OCI-LY7 (cell line): ENCODE data around the gene ATXN1. TPM values are rescaled to one million over a fixed set of nuclear protein-coding genes. Genes with fewer than 3 reads are reported as not detected.
"Not testable (repeated sequence)": the region's sequence is repeated elsewhere in the genome, so short reads cannot be mapped to it uniquely, and the experiment has no call there.

Experiments
- BruUV-seq: library from RNA; stranded (reverse); fragments of 400-500 nt; replicated peaks from 2 replicates; lab custom pipeline; 2021; lab: Mats Ljungman, UMichigan
- CTCF ChIA-PET: fragments of 300-600 bp; sonication (Branson Sonifier 250); formaldehyde crosslinking; loops from one replicate; lab custom pipeline; 2022; ENCODE audit warnings: antibody characterized with exemption; ENCODE audit not compliant: unreplicated experiment; lab: Charles Lee
- POLR2A ChIA-PET: fragments of 300-600 bp; sonication (Branson Sonifier 250); formaldehyde crosslinking; loops from one replicate; lab custom pipeline; 2022; ENCODE audit warnings: antibody characterized with exemption; lab: Charles Lee
- DNase-seq: peaks from one replicate; pipeline ENCODE4 v3.0.0-alpha.2; 2015; ENCODE audit warnings: low spot score
- H2AFZ ChIP-seq: fragments of 200-600 bp; sonication (generic), shearing (Covaris generic); 2 replicates; pipeline ENCODE4 v1.6.1; 2014; ENCODE audit warnings: mild to moderate bottlenecking, antibody characterized with exemption, low read length, moderate library complexity
- H3K27ac ChIP-seq: fragments of 200-600 bp; sonication (generic); 2 replicates; pipeline ENCODE4 v1.5.1; 2014; ENCODE audit warnings: mixed run types, low read depth, mild to moderate bottlenecking, moderate library complexity, low read length, inconsistent platforms; ENCODE audit not compliant: poor library complexity, severe bottlenecking
- H3K36me3 ChIP-seq: fragments of 200-600 bp; sonication (generic); 2 replicates; pipeline ENCODE4 v1.6.1; 2014; ENCODE audit warnings: mild to moderate bottlenecking, antibody characterized with exemption, low read length, moderate library complexity, mixed read lengths; ENCODE audit not compliant: insufficient read depth
- H3K4me1 ChIP-seq: fragments of 200-600 bp; sonication (generic); 2 replicates; pipeline ENCODE4 v1.5.1; 2014; ENCODE audit warnings: mild to moderate bottlenecking, low read length; ENCODE audit not compliant: insufficient read depth, poor library complexity, severe bottlenecking
- H3K4me2 ChIP-seq: fragments of 200-600 bp; sonication (generic); 2 replicates; pipeline ENCODE4 v1.6.1; 2014; ENCODE audit warnings: mild to moderate bottlenecking, low read length
- H3K4me3 ChIP-seq: fragments of 200-600 bp; sonication (generic); 2 replicates; pipeline ENCODE4 v1.5.1; 2014; ENCODE audit warnings: mild to moderate bottlenecking, low read depth, low read length; ENCODE audit not compliant: poor library complexity, severe bottlenecking
- H3K79me2 ChIP-seq: fragments of 200-600 bp; sonication (generic); 2 replicates; pipeline ENCODE4 v1.6.1; 2016; ENCODE audit warnings: low read depth, mild to moderate bottlenecking, low read length, moderate library complexity, mixed read lengths; ENCODE audit not compliant: insufficient read depth
- H3K9me2 ChIP-seq: fragments of 200-600 bp; sonication (generic); 2 replicates; pipeline ENCODE4 v1.6.1; 2016; ENCODE audit warnings: mild to moderate bottlenecking, low read length, mixed read lengths; ENCODE audit not compliant: insufficient read depth
- H3K9me3 ChIP-seq: fragments of 200-600 bp; sonication (generic); 2 replicates; pipeline ENCODE4 v1.6.1; 2014; ENCODE audit warnings: mild to moderate bottlenecking, mixed run types, low read length, mixed read lengths
- H4K20me1 ChIP-seq: fragments of 200-600 bp; sonication (generic); 2 replicates; pipeline ENCODE4 v1.6.1; 2014; ENCODE audit warnings: mild to moderate bottlenecking, antibody characterized with exemption, low read length, moderate library complexity, mixed read lengths; ENCODE audit not compliant: insufficient read depth
- CTCF ChIP-seq: fragments of 200-600 bp; sonication (generic); conservative IDR thresholded peaks from 2 replicates; pipeline ENCODE4 v1.5.1; 2014; ENCODE audit warnings: mild to moderate bottlenecking, antibody characterized with exemption, low read length, moderate library complexity, mixed read lengths
- EZH2phosphoT487 ChIP-seq: fragments of 200-600 bp; sonication (generic); IDR thresholded peaks from 2 replicates; pipeline ENCODE4 v1.6.1; 2018; ENCODE audit warnings: low read depth, borderline replicate concordance, mild to moderate bottlenecking, mixed run types, antibody characterized with exemption, low read length, moderate library complexity, mixed read lengths
- intact Hi-C: fragments of 100-400 bp; cut with micrococcal nuclease; formaldehyde crosslinking; loops from one replicate; pipeline ENCODE4 v1.10.0; 2022; ENCODE audit not compliant: unreplicated experiment
- total RNA-seq, 2 experiments: library from RNA; depleted of rRNA in 1 of 2; stranded (reverse); fragments of >200 nt in 1 of 2; shearing (Covaris generic) in 1 of 2; gene quantifications; 2 replicates each; pipeline ENCODE4 v1.2.3, GENCODE V29; 2014 to 2022

The ATXN1 gene
- total RNA-seq, 2 experiments from 2014 or later: not detected

GRCh38 chr6:16704401-16705045, 56.7 kb downstream of the ATXN1 start:
- H3K36me3 ChIP-seq: no peaks in the 10 kb centered on the region
- intact Hi-C loops: no loop called here
- H3K4me1 ChIP-seq: no peaks in the 10 kb centered on the region
- H3K79me2 ChIP-seq: no peaks in the 10 kb centered on the region
- TF ChIP-seq EZH2phosphoT487 (no peak), CTCF (no peak)
- no TSS peak for BruUV-seq
- no peaks in the 10 kb centered on the region for H3K9me3 ChIP-seq
- ChIA-PET POLR2A (no interaction called here), CTCF (no interaction called here)
- no peaks in the 10 kb centered on the region for H4K20me1 ChIP-seq
- no peak overlapping the region for H3K4me3 ChIP-seq
- no peak overlapping the region for H3K4me2 ChIP-seq
- H2AFZ ChIP-seq: no peak overlapping the region
- no peak for DNase-seq
- H3K27ac ChIP-seq: no peak overlapping the region
- H3K9me2 ChIP-seq: no peaks in the 10 kb centered on the region

GRCh38 chr6:16702627-16703378, 58.5 kb downstream of the ATXN1 start:
- H3K27ac ChIP-seq, BruUV-seq, H3K79me2 ChIP-seq, H3K9me3 ChIP-seq, intact Hi-C loops, POLR2A ChIA-PET, H3K4me3 ChIP-seq, H3K9me2 ChIP-seq, H3K36me3 ChIP-seq, H3K4me1 ChIP-seq, H3K4me2 ChIP-seq, H4K20me1 ChIP-seq, H2AFZ ChIP-seq, DNase-seq, CTCF ChIA-PET: not testable (repeated sequence)

GRCh38 chr6:16700916-16701234, 60.4 kb downstream of the ATXN1 start:
- CTCF ChIA-PET: no interaction called here
- Histone ChIP-seq H3K79me2 (no peaks in the 10 kb centered on the region), H4K20me1 (no peaks in the 10 kb centered on the region), H3K4me1 (no peaks in the 10 kb centered on the region), H3K4me2 (no peak overlapping the region), H3K27ac (no peak overlapping the region), H3K9me3 (no peaks in the 10 kb centered on the region), H3K36me3 (no peaks in the 10 kb centered on the region), H3K4me3 (no peak overlapping the region), H3K9me2 (no peaks in the 10 kb centered on the region), H2AFZ (no peak overlapping the region)
- TF ChIP-seq CTCF: no peak
- no peak for DNase-seq
- intact Hi-C loops: no loop called here
- no TSS peak for BruUV-seq
- POLR2A ChIA-PET: interaction anchor here (0.8 kb wide), 1 partner anchor 15 kb away, joined by 3 read pairs; no protein-coding TSS in a partner anchor
